A673 (cell line): ENCODE measurements around the gene MTHFD1L. TPM values are rescaled to one million over a fixed set of nuclear protein-coding genes. Genes with fewer than 3 reads are reported as not detected.

Experiments
- BruUV-seq: library from RNA; stranded (reverse); fragments of 400-500 nt; replicated peaks from 2 replicates; lab custom pipeline; 2021; lab: Mats Ljungman, UMichigan
- CTCF ChIA-PET: fragments of 300-600 bp; sonication (Branson Sonifier 250); formaldehyde crosslinking; loops from one replicate; lab custom pipeline; 2022; ENCODE audit warnings: antibody characterized with exemption; lab: Charles Lee
- POLR2A ChIA-PET: fragments of 300-600 bp; sonication (Branson Sonifier 250); formaldehyde crosslinking; loops from one replicate; lab custom pipeline; 2022; ENCODE audit warnings: antibody characterized with exemption; ENCODE audit not compliant: low non-redundant PET; lab: Charles Lee
- DNase-seq: peaks from one replicate; pipeline ENCODE4 v3.0.0-alpha.2; 2015; ENCODE audit warnings: low spot score
- H3K27ac ChIP-seq: fragments of 200-600 bp; sonication (generic); 2 replicates; pipeline ENCODE4 v1.5.1; 2016; ENCODE audit warnings: mixed run types, low read depth, mild to moderate bottlenecking, mixed read lengths, antibody characterized with exemption, low read length; ENCODE audit not compliant: poor library complexity, severe bottlenecking
- H3K27me3 ChIP-seq: fragments of 200-600 bp; sonication (generic); replicated peaks from 2 replicates; pipeline ENCODE4 v1.6.1; 2017; ENCODE audit warnings: mixed run types, low read depth, mild to moderate bottlenecking, mixed read lengths, antibody characterized with exemption, low read length; ENCODE audit not compliant: insufficient read depth, poor library complexity
- H3K36me3 ChIP-seq: fragments of 200-600 bp; sonication (generic); 2 replicates; pipeline ENCODE4 v1.6.1; 2016; ENCODE audit warnings: mixed run types, mild to moderate bottlenecking, mixed read lengths, antibody characterized with exemption, low read length; ENCODE audit not compliant: insufficient read depth, poor library complexity, severe bottlenecking
- H3K4me1 ChIP-seq: fragments of 200-600 bp; sonication (generic); 2 replicates; pipeline ENCODE4 v1.6.1; 2017; ENCODE audit warnings: mixed run types, mild to moderate bottlenecking, mixed read lengths, antibody characterized with exemption, low read length; ENCODE audit not compliant: insufficient read depth, poor library complexity, severe bottlenecking
- H3K4me3 ChIP-seq: fragments of 200-600 bp; sonication (generic); 2 replicates; pipeline ENCODE4 v1.5.1; 2016; ENCODE audit warnings: low read depth, mixed run types, mild to moderate bottlenecking, mixed read lengths, low read length; ENCODE audit not compliant: poor library complexity, severe bottlenecking
- H3K9me3 ChIP-seq: fragments of 200-600 bp; sonication (generic); 2 replicates; pipeline ENCODE4 v1.6.1; 2016; ENCODE audit warnings: mixed run types, low read depth, mild to moderate bottlenecking, mixed read lengths, antibody characterized with exemption, low read length; ENCODE audit not compliant: poor library complexity, severe bottlenecking
- EZH2 ChIP-seq: fragments of 200-600 bp; sonication (generic); IDR thresholded peaks from 2 replicates; pipeline ENCODE4 v1.6.1; 2017; ENCODE audit warnings: borderline replicate concordance, low read depth, mild to moderate bottlenecking, mixed read lengths, antibody characterized with exemption, low read length; ENCODE audit not compliant: poor library complexity, severe bottlenecking
- intact Hi-C: fragments of 100-400 bp; cut with micrococcal nuclease; formaldehyde crosslinking; loops from one replicate; pipeline ENCODE4 v1.10.0; 2022; ENCODE audit not compliant: unreplicated experiment
- total RNA-seq: library from RNA; stranded (reverse); gene quantifications from 2 replicates; pipeline ENCODE4 v1.2.3, GENCODE V29; 2021
- TF ChIP-seq, protein P1 (sequence below): fragments of 300-800, 200-600 bp; sonication (generic); conservative IDR thresholded peaks from 2 replicates; pipeline ENCODE4 v1.5.1; 2017; ENCODE audit warnings: low read depth, mild to moderate bottlenecking, antibody characterized with exemption, low read length, moderate library complexity, mixed read lengths

Gene MTHFD1L
- total RNA-seq, 1 experiment from 2014 or later: 78.7 TPM

DNA sequence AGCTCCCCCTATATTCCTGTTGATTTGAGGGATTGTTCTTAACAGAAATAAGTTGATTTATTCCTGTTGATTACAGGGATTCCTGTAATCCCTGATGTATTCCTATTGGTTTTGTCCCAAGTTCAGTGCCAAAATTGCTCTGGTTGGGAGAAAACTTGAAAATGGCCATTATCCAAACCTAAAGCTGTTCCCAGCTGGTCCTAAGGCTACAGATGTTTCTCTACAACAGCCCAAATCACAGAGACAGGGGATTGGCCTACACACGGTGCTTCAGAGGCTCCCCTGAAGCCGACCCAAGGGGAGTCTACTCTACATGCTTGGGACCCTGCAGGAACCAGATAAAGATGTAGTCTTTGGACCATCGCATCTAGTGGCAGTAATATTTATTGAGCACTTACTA is 275.3 kb downstream of the MTHFD1L start:
- ChIA-PET POLR2A (no interaction called here), CTCF (no interaction called here)
- no peak for TF ChIP-seq EZH2
- TF ChIP-seq, protein P1, sequence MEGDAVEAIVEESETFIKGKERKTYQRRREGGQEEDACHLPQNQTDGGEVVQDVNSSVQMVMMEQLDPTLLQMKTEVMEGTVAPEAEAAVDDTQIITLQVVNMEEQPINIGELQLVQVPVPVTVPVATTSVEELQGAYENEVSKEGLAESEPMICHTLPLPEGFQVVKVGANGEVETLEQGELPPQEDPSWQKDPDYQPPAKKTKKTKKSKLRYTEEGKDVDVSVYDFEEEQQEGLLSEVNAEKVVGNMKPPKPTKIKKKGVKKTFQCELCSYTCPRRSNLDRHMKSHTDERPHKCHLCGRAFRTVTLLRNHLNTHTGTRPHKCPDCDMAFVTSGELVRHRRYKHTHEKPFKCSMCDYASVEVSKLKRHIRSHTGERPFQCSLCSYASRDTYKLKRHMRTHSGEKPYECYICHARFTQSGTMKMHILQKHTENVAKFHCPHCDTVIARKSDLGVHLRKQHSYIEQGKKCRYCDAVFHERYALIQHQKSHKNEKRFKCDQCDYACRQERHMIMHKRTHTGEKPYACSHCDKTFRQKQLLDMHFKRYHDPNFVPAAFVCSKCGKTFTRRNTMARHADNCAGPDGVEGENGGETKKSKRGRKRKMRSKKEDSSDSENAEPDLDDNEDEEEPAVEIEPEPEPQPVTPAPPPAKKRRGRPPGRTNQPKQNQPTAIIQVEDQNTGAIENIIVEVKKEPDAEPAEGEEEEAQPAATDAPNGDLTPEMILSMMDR: no peak
- BruUV-seq: no TSS peak
- Histone ChIP-seq H3K4me1 (peaks cover 5% of the 10 kb centered on the region), H3K27me3 (no peaks in the 10 kb centered on the region), H3K36me3 (no peaks in the 10 kb centered on the region), H3K9me3 (no peaks in the 10 kb centered on the region), H3K27ac (no peak overlapping the region), H3K4me3 (no peak overlapping the region)
- no peak for DNase-seq
- intact Hi-C loops: no loop called here

- TF ChIP-seq, protein P1: no peak
- no peak for TF ChIP-seq EZH2
- no TSS peak for BruUV-seq
- intact Hi-C loops: no loop called here
- no peaks in the 10 kb centered on the region for H3K27me3 ChIP-seq
- H3K4me3 ChIP-seq: no peak overlapping the region
- H3K36me3 ChIP-seq: no peaks in the 10 kb centered on the region
- CTCF ChIA-PET: no interaction called here
- peak overlapping the region; percentile 51 for H3K27ac ChIP-seq
- no peaks in the 10 kb centered on the region for H3K9me3 ChIP-seq
- peaks cover 5% of the 10 kb centered on the region for H3K4me1 ChIP-seq
- POLR2A ChIA-PET: no interaction called here
- DNase-seq: peak; percentile 77
Measured at GRCh38 chr6:151141685-151142084, 276.2 kb downstream of the MTHFD1L start.

- H3K27ac ChIP-seq: no peak overlapping the region
- ChIA-PET POLR2A (no interaction called here), CTCF (no interaction called here)
- peaks cover 5% of the 10 kb centered on the region for H3K4me1 ChIP-seq
- no peaks in the 10 kb centered on the region for H3K36me3 ChIP-seq
- TF ChIP-seq, protein P1: no peak
- TF ChIP-seq EZH2: no peak
- intact Hi-C loops: no loop called here
- no TSS peak for BruUV-seq
- no peak for DNase-seq
- H3K27me3 ChIP-seq: no peaks in the 10 kb centered on the region
- H3K9me3 ChIP-seq: no peaks in the 10 kb centered on the region
- no peak overlapping the region for H3K4me3 ChIP-seq
Measured at GRCh38 chr6:151142676-151143075, 277.2 kb downstream of the MTHFD1L start.
